Transverse colon (tissue), 4 donors: ENCODE measurements around the gene PSTPIP1.

Experiments
- CTCF ChIP-seq, 5 experiments: fragments of 200-600 bp in 3 of 5; fragments of 450-650 bp in 2 of 5; sonication (generic) in 3 of 5; IDR thresholded peaks; 1 replicate in 2 of 5; 2 replicates in 3 of 5; pipeline ENCODE4 v1.5.1; 2016 to 2017; ENCODE audit warnings: antibody characterized with exemption in 5 of 5, inconsistent platforms in 3 of 5, mild to moderate bottlenecking in 2 of 5, moderate library complexity in 1 of 5
- EP300 ChIP-seq: sonication (generic); formaldehyde crosslinking; IDR thresholded peaks from one replicate; pipeline ENCODE4 v1.6.1; 2017; ENCODE audit warnings: antibody characterized with exemption, low read depth
- POLR2AphosphoS5 ChIP-seq, 3 donors: sonication (generic); formaldehyde crosslinking; IDR thresholded peaks; one replicate each; pipeline ENCODE4 v1.6.1; 2016; ENCODE audit warnings: antibody characterized with exemption in 3 of 3

DNA sequence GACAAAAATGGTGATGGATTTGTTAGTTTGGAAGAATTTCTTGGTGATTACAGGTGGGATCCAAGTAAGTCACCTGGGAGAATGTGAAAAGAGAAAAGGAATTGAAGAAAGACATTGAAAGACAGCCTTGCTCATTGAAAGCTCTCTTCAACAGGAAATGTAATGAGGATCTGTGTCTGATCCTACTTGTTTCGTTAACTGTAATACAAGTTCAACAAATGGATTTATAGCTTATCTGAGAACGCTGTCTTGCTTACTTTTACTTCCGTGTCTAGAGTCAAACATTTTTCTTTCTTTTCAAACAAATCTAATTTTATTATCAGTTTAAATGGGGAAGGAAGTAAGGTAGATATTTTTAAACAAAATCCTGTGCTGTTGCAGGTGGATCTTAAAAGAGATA lies 47.5 kb upstream of the PSTPIP1 start:
- TF ChIP-seq POLR2AphosphoS5 (IDR thresholded peaks at IDR 0.05): no peak
- TF ChIP-seq CTCF (IDR thresholded peaks at IDR 0.05): no peak
- no peak for TF ChIP-seq EP300
